ENCODE results near the gene AP2A2.

Gene AP2A2

GRCh38 chr11:1044160-1044559 lies 118.5 kb downstream of the AP2A2 start:
- TF ChIP-seq EZH2phosphoT487 (IDR thresholded peaks at IDR 0.05; ENCODE audit: borderline replicate concordance, low read length): no peak
- TF ChIP-seq, protein P1, sequence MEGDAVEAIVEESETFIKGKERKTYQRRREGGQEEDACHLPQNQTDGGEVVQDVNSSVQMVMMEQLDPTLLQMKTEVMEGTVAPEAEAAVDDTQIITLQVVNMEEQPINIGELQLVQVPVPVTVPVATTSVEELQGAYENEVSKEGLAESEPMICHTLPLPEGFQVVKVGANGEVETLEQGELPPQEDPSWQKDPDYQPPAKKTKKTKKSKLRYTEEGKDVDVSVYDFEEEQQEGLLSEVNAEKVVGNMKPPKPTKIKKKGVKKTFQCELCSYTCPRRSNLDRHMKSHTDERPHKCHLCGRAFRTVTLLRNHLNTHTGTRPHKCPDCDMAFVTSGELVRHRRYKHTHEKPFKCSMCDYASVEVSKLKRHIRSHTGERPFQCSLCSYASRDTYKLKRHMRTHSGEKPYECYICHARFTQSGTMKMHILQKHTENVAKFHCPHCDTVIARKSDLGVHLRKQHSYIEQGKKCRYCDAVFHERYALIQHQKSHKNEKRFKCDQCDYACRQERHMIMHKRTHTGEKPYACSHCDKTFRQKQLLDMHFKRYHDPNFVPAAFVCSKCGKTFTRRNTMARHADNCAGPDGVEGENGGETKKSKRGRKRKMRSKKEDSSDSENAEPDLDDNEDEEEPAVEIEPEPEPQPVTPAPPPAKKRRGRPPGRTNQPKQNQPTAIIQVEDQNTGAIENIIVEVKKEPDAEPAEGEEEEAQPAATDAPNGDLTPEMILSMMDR (IDR thresholded peaks at IDR 0.05; ENCODE audit: low read depth, low read length, poor library complexity, severe bottlenecking): no peak
- H3K4me2 ChIP-seq (ENCODE audit: low read length): no peak overlapping the region

DNA sequence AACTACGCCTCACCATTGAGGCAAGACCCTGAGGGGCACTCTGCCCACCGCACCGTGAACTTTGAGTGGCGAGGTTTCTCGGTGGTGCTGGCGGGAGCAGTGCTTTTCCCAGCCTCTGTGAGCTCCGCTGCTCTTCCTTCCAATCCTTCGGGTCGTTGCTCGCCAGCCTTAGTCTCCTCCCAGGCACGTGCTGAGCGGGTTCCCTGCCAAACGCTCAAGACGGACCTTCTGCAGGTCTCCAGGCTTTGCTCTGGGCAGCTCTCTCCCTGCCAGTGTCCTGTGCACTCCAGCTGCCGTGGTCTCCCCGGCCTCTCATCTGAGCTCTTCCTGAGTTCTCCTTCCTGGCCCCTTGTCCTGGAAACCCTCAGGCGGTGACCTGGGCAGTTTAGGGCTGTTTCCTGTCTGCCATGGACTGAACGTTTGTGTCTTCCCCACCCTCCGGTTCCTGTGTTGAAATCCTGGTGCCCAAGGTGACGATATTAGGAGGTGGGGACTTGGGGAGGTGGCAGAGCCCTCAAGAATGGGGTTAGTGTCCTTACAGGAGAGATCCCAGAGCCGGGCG lies 122.0 kb downstream of the AP2A2 start:
- Histone ChIP-seq H3K9me3 (ENCODE audit: control insufficient read depth, insufficient read depth, low read length) (no peaks in the 10 kb centered on the region), H3K27me3 (ENCODE audit: control insufficient read depth, low read length) (no peaks in the 10 kb centered on the region), H4K20me1 (ENCODE audit: control insufficient read depth, insufficient read depth, low read depth, low read length) (no peaks in the 10 kb centered on the region), H3K79me2 (ENCODE audit: control insufficient read depth, low read length) (no peaks in the 10 kb centered on the region), H3K36me3 (ENCODE audit: control insufficient read depth, low read length) (no peaks in the 10 kb centered on the region), H3K4me3 (ENCODE audit: low read length) (no peak overlapping the region), H3K9me2 (replicated peaks; ENCODE audit: control insufficient read depth, low read length) (no peaks in the 10 kb centered on the region), H3K4me1 (ENCODE audit: control insufficient read depth, low read length) (0 out of 2 replicates have a peak, but pooled peaks cover 4% of the 10 kb centered on the region), H3F3A (ENCODE audit: control insufficient read depth, insufficient read depth) (no peaks in the 10 kb centered on the region), H3K27ac (ENCODE audit: low read depth, low read length) (no peak overlapping the region), H3K4me2 (ENCODE audit: low read length) (no peak overlapping the region)
- TF ChIP-seq, protein P1 (IDR thresholded peaks at IDR 0.05; ENCODE audit: low read depth, low read length, poor library complexity, severe bottlenecking): no peak
- TF ChIP-seq EZH2phosphoT487 (IDR thresholded peaks at IDR 0.05; ENCODE audit: borderline replicate concordance, low read length): no peak

More at GRCh38 chr11:1044160-1044559, 118.5 kb downstream of the AP2A2 start:
- Histone ChIP-seq H3F3A (ENCODE audit: control insufficient read depth, insufficient read depth) (no peaks in the 10 kb centered on the region), H3K79me2 (ENCODE audit: control insufficient read depth, low read length) (no peaks in the 10 kb centered on the region), H3K36me3 (ENCODE audit: control insufficient read depth, low read length) (no peaks in the 10 kb centered on the region), H3K9me3 (ENCODE audit: control insufficient read depth, insufficient read depth, low read length) (no peaks in the 10 kb centered on the region), H3K4me1 (ENCODE audit: control insufficient read depth, low read length) (no peaks in the 10 kb centered on the region), H4K20me1 (ENCODE audit: control insufficient read depth, insufficient read depth, low read depth, low read length) (no peaks in the 10 kb centered on the region), H3K4me3 (ENCODE audit: low read length) (no peak overlapping the region), H3K27ac (ENCODE audit: low read depth, low read length) (no peak overlapping the region), H3K9me2 (replicated peaks; ENCODE audit: control insufficient read depth, low read length) (no peaks in the 10 kb centered on the region), H3K27me3 (ENCODE audit: control insufficient read depth, low read length) (no peaks in the 10 kb centered on the region)

GRCh38 chr11:1048375-1049070 lies 122.9 kb downstream of the AP2A2 start:
- Histone ChIP-seq H3K4me3 (ENCODE audit: low read length) (no peak overlapping the region), H3K27me3 (ENCODE audit: control insufficient read depth, low read length) (no peaks in the 10 kb centered on the region), H3K27ac (ENCODE audit: low read depth, low read length) (no peak overlapping the region), H3K36me3 (ENCODE audit: control insufficient read depth, low read length) (no peaks in the 10 kb centered on the region), H3K4me2 (ENCODE audit: low read length) (no peak overlapping the region), H3K79me2 (ENCODE audit: control insufficient read depth, low read length) (no peaks in the 10 kb centered on the region), H4K20me1 (ENCODE audit: control insufficient read depth, insufficient read depth, low read depth, low read length) (no peaks in the 10 kb centered on the region), H3K9me3 (ENCODE audit: control insufficient read depth, insufficient read depth, low read length) (no peaks in the 10 kb centered on the region), H3K9me2 (replicated peaks; ENCODE audit: control insufficient read depth, low read length) (no peaks in the 10 kb centered on the region), H3F3A (ENCODE audit: control insufficient read depth, insufficient read depth) (no peaks in the 10 kb centered on the region), H3K4me1 (ENCODE audit: control insufficient read depth, low read length) (0 out of 2 replicates have a peak, but pooled peaks cover 4% of the 10 kb centered on the region)
- TF ChIP-seq, protein P1 (IDR thresholded peaks at IDR 0.05; ENCODE audit: low read depth, low read length, poor library complexity, severe bottlenecking): no peak
- TF ChIP-seq EZH2phosphoT487 (IDR thresholded peaks at IDR 0.05; ENCODE audit: borderline replicate concordance, low read length): no peak
